ENCODE data around the gene GRIA1.

The GRIA1 gene

DNA sequence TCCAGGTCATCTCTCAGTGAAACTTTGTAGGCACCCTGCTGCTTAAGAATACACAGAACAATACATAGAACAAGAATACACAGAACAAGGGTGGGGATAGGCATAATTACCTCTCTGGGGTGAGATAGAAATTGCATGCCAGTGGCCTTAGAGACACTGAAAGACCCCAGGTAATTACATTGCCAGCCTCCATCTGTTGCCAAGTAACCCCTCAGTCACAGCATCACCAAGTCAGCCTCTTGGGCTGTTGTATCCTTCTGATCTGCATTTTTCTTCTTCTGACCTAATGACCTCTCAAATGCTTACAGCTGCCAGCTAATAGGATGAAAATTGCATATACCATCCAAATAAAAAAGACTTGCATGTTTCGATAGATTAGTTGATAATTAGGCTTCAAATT, 167.7 kb downstream of the GRIA1 start:
- H3K27me3 ChIP-seq (ENCODE audit: insufficient read depth, low read length, poor library complexity, severe bottlenecking) = no peaks in the 10 kb centered on the region
- no peak overlapping the region for H3K9ac ChIP-seq (ENCODE audit: low read depth, low read length, poor library complexity, severe bottlenecking)
- no peak overlapping the region for H3K4me2 ChIP-seq (ENCODE audit: low read depth, low read length, poor library complexity, severe bottlenecking)
- H2AFZ ChIP-seq (ENCODE audit: low read length) = no peak overlapping the region
- no peaks in the 10 kb centered on the region for H3K9me3 ChIP-seq (ENCODE audit: insufficient read depth, low read depth, low read length)
- H4K20me1 ChIP-seq (ENCODE audit: insufficient read depth, low read length, poor library complexity, severe bottlenecking) = no peaks in the 10 kb centered on the region
- no peak overlapping the region for H3K4me3 ChIP-seq (ENCODE audit: low read length, poor library complexity, severe bottlenecking)
- no peaks in the 10 kb centered on the region for H3K9me2 ChIP-seq (replicated peaks; ENCODE audit: low read depth, low read length)
- H3K79me2 ChIP-seq (ENCODE audit: insufficient read depth, low read length) = no peaks in the 10 kb centered on the region
- H3F3A ChIP-seq (ENCODE audit: low read depth) = no peaks in the 10 kb centered on the region
- H3K4me1 ChIP-seq (ENCODE audit: insufficient read depth, low read length, poor library complexity, severe bottlenecking) = no peaks in the 10 kb centered on the region
- no peaks in the 10 kb centered on the region for H3K36me3 ChIP-seq (ENCODE audit: insufficient read depth, low read length)
- no peak for TF ChIP-seq EZH2phosphoT487 (IDR thresholded peaks at IDR 0.05; ENCODE audit: borderline replicate concordance)
- TF ChIP-seq, protein P1, sequence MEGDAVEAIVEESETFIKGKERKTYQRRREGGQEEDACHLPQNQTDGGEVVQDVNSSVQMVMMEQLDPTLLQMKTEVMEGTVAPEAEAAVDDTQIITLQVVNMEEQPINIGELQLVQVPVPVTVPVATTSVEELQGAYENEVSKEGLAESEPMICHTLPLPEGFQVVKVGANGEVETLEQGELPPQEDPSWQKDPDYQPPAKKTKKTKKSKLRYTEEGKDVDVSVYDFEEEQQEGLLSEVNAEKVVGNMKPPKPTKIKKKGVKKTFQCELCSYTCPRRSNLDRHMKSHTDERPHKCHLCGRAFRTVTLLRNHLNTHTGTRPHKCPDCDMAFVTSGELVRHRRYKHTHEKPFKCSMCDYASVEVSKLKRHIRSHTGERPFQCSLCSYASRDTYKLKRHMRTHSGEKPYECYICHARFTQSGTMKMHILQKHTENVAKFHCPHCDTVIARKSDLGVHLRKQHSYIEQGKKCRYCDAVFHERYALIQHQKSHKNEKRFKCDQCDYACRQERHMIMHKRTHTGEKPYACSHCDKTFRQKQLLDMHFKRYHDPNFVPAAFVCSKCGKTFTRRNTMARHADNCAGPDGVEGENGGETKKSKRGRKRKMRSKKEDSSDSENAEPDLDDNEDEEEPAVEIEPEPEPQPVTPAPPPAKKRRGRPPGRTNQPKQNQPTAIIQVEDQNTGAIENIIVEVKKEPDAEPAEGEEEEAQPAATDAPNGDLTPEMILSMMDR (conservative IDR thresholded peaks at IDR 0.05; ENCODE audit: low read length) = no peak

DNA sequence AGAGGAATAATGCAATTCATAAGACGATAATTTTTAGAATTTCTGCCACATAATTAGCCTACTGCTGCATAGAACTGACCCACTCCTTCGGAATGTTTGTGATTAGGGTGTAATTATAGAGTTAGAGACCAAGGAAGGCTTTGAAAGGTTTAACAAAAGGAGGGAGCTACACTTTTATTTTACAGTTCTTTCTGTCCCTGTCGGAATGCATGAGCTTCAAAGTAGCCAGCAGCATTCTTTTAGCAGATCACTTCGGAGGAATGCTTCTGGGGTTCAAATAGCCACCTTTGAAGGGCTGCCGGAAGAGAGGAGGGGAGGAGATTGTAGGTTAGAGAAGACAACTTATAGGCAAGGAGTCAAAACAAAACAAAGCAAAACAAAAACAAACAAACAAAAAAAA, 168.1 kb downstream of the GRIA1 start:
- Histone ChIP-seq H3K27me3 (ENCODE audit: insufficient read depth, low read length, poor library complexity, severe bottlenecking) (no peaks in the 10 kb centered on the region), H3K4me1 (ENCODE audit: insufficient read depth, low read length, poor library complexity, severe bottlenecking) (no peaks in the 10 kb centered on the region), H3K4me2 (ENCODE audit: low read depth, low read length, poor library complexity, severe bottlenecking) (no peak overlapping the region), H3K4me3 (ENCODE audit: low read length, poor library complexity, severe bottlenecking) (no peak overlapping the region), H3K79me2 (ENCODE audit: insufficient read depth, low read length) (no peaks in the 10 kb centered on the region), H2AFZ (ENCODE audit: low read length) (no peak overlapping the region), H4K20me1 (ENCODE audit: insufficient read depth, low read length, poor library complexity, severe bottlenecking) (no peaks in the 10 kb centered on the region), H3K36me3 (ENCODE audit: insufficient read depth, low read length) (no peaks in the 10 kb centered on the region), H3K9me2 (replicated peaks; ENCODE audit: low read depth, low read length) (no peaks in the 10 kb centered on the region), H3F3A (ENCODE audit: low read depth) (no peaks in the 10 kb centered on the region), H3K9ac (ENCODE audit: low read depth, low read length, poor library complexity, severe bottlenecking) (no peak overlapping the region), H3K9me3 (ENCODE audit: insufficient read depth, low read depth, low read length) (no peaks in the 10 kb centered on the region)
- TF ChIP-seq EZH2phosphoT487 (IDR thresholded peaks at IDR 0.05; ENCODE audit: borderline replicate concordance) = no peak
- TF ChIP-seq, protein P1 (conservative IDR thresholded peaks at IDR 0.05; ENCODE audit: low read length) = no peak

DNA sequence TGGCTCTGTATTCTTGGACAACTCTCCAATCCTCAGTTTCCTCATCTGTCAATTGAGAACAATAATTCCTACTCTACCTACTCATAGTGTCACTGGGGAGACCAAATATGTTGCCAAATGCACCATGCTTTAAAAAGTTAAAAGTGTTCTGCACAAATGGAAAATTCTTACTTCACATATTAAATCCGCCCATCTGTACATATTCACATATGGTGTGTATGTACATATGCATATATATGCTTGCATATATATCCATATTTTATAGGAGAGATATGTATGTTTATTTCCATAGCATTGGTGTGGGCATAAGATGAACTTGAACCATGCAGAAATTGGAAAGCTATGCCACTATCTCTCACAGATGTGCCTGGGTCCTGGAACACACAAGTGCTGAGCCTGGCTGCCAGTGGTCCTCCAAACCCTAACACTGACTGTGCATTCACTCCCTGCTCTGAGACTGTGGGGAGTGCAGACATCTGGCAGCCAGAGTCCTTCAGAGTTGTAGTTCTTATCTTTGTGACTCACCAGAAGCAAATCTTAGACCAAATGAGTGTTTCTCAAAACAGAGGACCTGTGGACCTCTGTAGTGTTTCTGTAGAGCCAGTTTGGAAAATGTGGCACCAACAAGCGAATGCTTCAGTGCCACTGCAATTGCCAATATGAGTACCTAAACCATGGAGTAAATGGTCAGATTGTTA, 168.7 kb downstream of the GRIA1 start:
- no peaks in the 10 kb centered on the region for H3K36me3 ChIP-seq (ENCODE audit: insufficient read depth, low read length)
- no peak overlapping the region for H2AFZ ChIP-seq (ENCODE audit: low read length)
- no peak for TF ChIP-seq EZH2phosphoT487 (IDR thresholded peaks at IDR 0.05; ENCODE audit: borderline replicate concordance)
- TF ChIP-seq, protein P1 (conservative IDR thresholded peaks at IDR 0.05; ENCODE audit: low read length) = no peak

More for the DNA sequence above, 168.7 kb downstream of the GRIA1 start:
- H3K9me3 ChIP-seq (ENCODE audit: insufficient read depth, low read depth, low read length) = no peaks in the 10 kb centered on the region
- no peaks in the 10 kb centered on the region for H3F3A ChIP-seq (ENCODE audit: low read depth)
- H4K20me1 ChIP-seq (ENCODE audit: insufficient read depth, low read length, poor library complexity, severe bottlenecking) = no peaks in the 10 kb centered on the region
- H3K4me3 ChIP-seq (ENCODE audit: low read length, poor library complexity, severe bottlenecking) = no peak overlapping the region
- no peak overlapping the region for H3K4me2 ChIP-seq (ENCODE audit: low read depth, low read length, poor library complexity, severe bottlenecking)
- no peaks in the 10 kb centered on the region for H3K9me2 ChIP-seq (replicated peaks; ENCODE audit: low read depth, low read length)
- no peaks in the 10 kb centered on the region for H3K79me2 ChIP-seq (ENCODE audit: insufficient read depth, low read length)
- H3K4me1 ChIP-seq (ENCODE audit: insufficient read depth, low read length, poor library complexity, severe bottlenecking) = no peaks in the 10 kb centered on the region
- H3K27me3 ChIP-seq (ENCODE audit: insufficient read depth, low read length, poor library complexity, severe bottlenecking) = no peaks in the 10 kb centered on the region
- H3K9ac ChIP-seq (ENCODE audit: low read depth, low read length, poor library complexity, severe bottlenecking) = no peak overlapping the region

Data from Loucy (cell line).